Psoas muscle (tissue), 8 donors: ENCODE measurements around the gene IGFBP7. TPM values are rescaled to one million over a fixed set of nuclear protein-coding genes. Genes with fewer than 3 reads are reported as not detected.

Source experiments
- ATAC-seq, 4 donors: fragments of 200-7000 bp; cut with Tn5 transposase; one replicate each; pipeline ENCODE4 v1.9.1; 2020; ENCODE audit warnings: moderate library complexity in 3 of 4, mild to moderate bottlenecking in 2 of 4
- DNase-seq, 2 donors: peaks; one replicate each; pipeline ENCODE4 v3.0.0-alpha.2; 2020
- H3K27ac ChIP-seq: fragments of 200-600 bp; one replicate; pipeline ENCODE4 v1.8.0; 2022
- H3K27me3 ChIP-seq, 3 donors: fragments of 200-600 bp in 1 of 3; one replicate each; pipeline versions ENCODE4 v1.6.1 to v1.8.0; 2013 to 2022; ENCODE audit warnings: low read length in 2 of 3, mild to moderate bottlenecking in 2 of 3, moderate library complexity in 1 of 3; ENCODE audit not compliant: insufficient read depth in 3 of 3
- H3K36me3 ChIP-seq, 2 donors: fragments of 200-600 bp in 1 of 2; one replicate each; pipeline versions ENCODE4 v1.6.1 to v1.8.0; 2013 to 2022; ENCODE audit warnings: low read depth in 1 of 2, mild to moderate bottlenecking in 1 of 2, moderate library complexity in 1 of 2; ENCODE audit not compliant: insufficient read depth in 1 of 2
- H3K4me1 ChIP-seq: fragments of 200-600 bp; one replicate; pipeline ENCODE4 v1.8.0; 2022
- H3K4me3 ChIP-seq: fragments of 200-600 bp; one replicate; pipeline ENCODE4 v1.8.0; 2022; ENCODE audit warnings: mild to moderate bottlenecking
- H3K9me3 ChIP-seq: fragments of 200-600 bp; one replicate; pipeline ENCODE4 v1.8.0; 2022
- CTCF ChIP-seq: fragments of 200-600 bp; IDR thresholded peaks from one replicate; pipeline ENCODE4 v1.8.0; 2022; ENCODE audit warnings: antibody characterized with exemption
- WGBS, 3 donors: extraction: QIAGEN DNeasy Blood & Tissue Kit; methylation state at CpG; one replicate each; pipeline versions ENCODE4 v1.1.6 to v1.1.7; 2013; 5-methylcytosine and 5-hydroxymethylcytosine counted together
- intact Hi-C, 2 donors: fragments of 100-400 bp; cut with DNase I; formaldehyde crosslinking; loops; one replicate each; pipeline versions ENCODE4 v1.11.0 to v1.14.2; 2022
- polyA plus RNA-seq, 3 donors: library from polyadenylated mRNA; stranded (reverse); fragments of 200-250 nt; gene quantifications; one replicate each; pipeline ENCODE4 v1.2.3, GENCODE V29; 2013
- total RNA-seq, 4 donors: library from RNA; stranded (reverse); fragmentation: NEBNext Ultra II Directional in 2 of 4; extraction: Animal tissue kit (Norgen Biotek cat#: 25700) in 2 of 4; gene quantifications; one replicate each; pipeline versions ENCODE4 v1.2.1 to v1.2.4, GENCODE V29; 2021 to 2023
- donor health status: healthy with polysubstance abuse.
- donor health status: DM: no; HTN: no; CAD: no; lungs with moderate emphysema.
- donor health status: Bipolar disorder and iron deficiency.
- donor health status: healthy.
- donor health status: DM: yes; HTN: yes; CAD: no.
- donor health status: DM: no; HTN: no; CAD: no.
- donor health status: DM: no; HTN: no; CAD: no.
- donor health status: DM: yes; HTN: yes; CAD: no.

IGFBP7 gene
- total and polyA plus RNA-seq, 7 donors, result 82.4 to 175 (median 99.7) TPM

DNA sequence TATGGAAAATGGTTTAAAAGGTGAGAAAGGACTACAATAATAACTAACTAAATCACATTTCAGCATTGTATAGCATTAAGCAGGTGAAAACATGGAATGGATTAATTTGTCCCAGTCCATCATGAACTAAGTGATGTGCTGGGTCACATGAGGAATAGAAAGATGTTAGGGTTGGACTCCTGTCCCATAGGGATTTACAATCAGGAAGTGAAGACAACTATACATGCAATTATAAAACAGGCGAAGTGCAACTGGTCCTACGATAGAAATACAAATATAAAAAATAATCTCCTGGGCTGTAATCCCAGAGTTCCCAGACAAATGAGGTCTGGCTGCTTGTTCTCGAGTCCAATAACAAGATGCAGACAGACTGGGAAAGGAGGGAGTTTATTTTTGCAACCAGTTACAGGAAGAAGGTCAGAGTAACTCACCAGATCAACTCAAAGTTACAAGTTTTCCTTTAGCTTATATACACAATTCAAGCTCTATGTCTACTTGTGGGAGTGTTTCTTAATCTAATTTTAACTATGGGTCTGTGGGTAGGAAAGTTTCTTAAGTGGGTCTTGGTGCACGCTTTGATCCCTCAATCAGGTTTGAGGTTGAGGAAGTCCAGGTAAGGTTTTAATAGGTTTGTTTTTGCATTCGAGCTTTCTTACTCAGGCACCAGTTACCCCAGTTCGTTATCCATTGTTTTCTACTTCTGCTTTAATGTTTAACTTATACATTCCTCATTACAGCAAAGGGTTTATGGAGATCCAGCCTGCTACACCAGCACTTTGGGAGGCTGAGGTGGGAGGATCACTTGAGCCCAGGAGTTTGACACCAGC lies 50.1 kb downstream of the IGFBP7 start:
- no peak overlapping the region for H3K4me3 ChIP-seq
- TF ChIP-seq CTCF, result no peak
- no peaks in the 10 kb centered on the region for H3K36me3 ChIP-seq
- H3K4me1 ChIP-seq, result no peaks in the 10 kb centered on the region
- no peaks in the 10 kb centered on the region for H3K9me3 ChIP-seq
- intact Hi-C loops, result no loop called here
- H3K27ac ChIP-seq, result no peak overlapping the region
- DNase-seq (no peak), ATAC-seq (no peak)
- 72 to 76% (median 74%) methylated on average over 6 of the region's 6 CpGs for WGBS, 3 donors
- H3K27me3 ChIP-seq, result no peaks in the 10 kb centered on the region

DNA sequence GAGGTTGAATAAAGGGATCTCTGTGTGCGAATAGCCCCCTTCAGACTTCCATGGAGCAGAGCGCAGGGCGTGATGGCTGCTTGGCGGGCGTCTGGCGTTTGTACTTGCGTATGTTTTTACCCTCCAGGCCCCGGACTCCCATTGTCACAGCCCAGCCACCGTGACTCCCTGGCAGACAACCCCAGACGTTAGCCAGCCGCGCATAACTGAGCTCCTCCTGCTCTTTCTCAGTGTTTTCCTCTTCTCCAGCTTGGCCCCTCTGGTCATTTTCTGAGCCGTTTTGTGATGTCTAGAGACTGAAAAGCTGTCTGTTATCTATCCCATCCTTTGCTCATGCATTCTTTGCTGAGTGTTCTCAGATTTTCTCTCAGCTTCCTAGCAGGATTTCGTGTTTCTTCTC lies 54.3 kb downstream of the IGFBP7 start:
- intact Hi-C loops, result no loop called here
- Histone ChIP-seq H3K4me1 (no peaks in the 10 kb centered on the region), H3K4me3 (no peak overlapping the region), H3K27ac (no peak overlapping the region), H3K27me3 (no peaks in the 10 kb centered on the region), H3K36me3 (no peaks in the 10 kb centered on the region), H3K9me3 (no peaks in the 10 kb centered on the region)
- DNase-seq (no peak), ATAC-seq (no peak)
- no peak for TF ChIP-seq CTCF
- WGBS, 3 donors, result 64 to 68% (median 66%) methylated on average over 14 of the region's 14 CpGs

- Histone ChIP-seq H3K27me3 (no peaks in the 10 kb centered on the region), H3K4me3 (no peak overlapping the region), H3K27ac (no peak overlapping the region), H3K4me1 (no peaks in the 10 kb centered on the region), H3K9me3 (no peaks in the 10 kb centered on the region), H3K36me3 (no peaks in the 10 kb centered on the region)
- DNase-seq (no peak), ATAC-seq (no peak)
- TF ChIP-seq CTCF, result no peak
- WGBS, 3 donors, result 43 to 76% (median 71%) methylated on average over 5 of the region's 5 CpGs
- intact Hi-C loops, result no loop called here
These were observed 56.7 kb downstream of the IGFBP7 start for GRCh38 chr4:57053508-57053907.

DNA sequence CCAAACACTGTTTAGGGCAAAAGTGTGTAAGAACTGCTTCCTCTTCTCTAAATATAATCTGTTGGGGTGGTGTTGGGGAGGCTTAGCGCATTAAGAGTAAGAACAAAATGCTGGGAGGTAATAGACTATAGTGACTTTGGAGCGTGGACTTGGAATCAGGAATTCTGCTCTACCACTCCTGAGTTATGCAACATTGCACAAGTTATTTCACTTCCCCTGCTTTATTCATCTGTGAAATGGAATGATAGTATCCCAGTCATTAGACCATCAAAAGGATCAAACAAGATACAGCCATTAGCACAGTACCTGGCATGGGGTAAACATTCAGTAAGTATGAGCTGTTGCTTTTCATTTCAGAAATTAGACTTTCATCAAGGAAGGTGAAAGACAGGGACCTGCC lies 58.7 kb downstream of the IGFBP7 start:
- Histone ChIP-seq H3K27me3 (no peaks in the 10 kb centered on the region), H3K27ac (peak overlapping the region; percentile 36), H3K9me3 (no peaks in the 10 kb centered on the region), H3K36me3 (no peaks in the 10 kb centered on the region), H3K4me1 (no peaks in the 10 kb centered on the region), H3K4me3 (no peak overlapping the region)
- no peak for TF ChIP-seq CTCF
- intact Hi-C loops, result no loop called here
- no peak for DNase-seq
- WGBS, 3 donors, result 72 to 88% (median 80%) methylated on average over 2 of the region's 2 CpGs
- ATAC-seq, result no peak

- no peak for TF ChIP-seq CTCF
- Histone ChIP-seq H3K4me1 (no peaks in the 10 kb centered on the region), H3K27me3 (no peaks in the 10 kb centered on the region), H3K9me3 (no peaks in the 10 kb centered on the region), H3K36me3 (no peaks in the 10 kb centered on the region), H3K4me3 (no peak overlapping the region), H3K27ac (peak overlapping the region; percentile 36)
- 35 to 41% (median 39%) methylated on average over 3 of the region's 3 CpGs for WGBS, 3 donors
- DNase-seq (no peak), ATAC-seq (peak in 1 of 4 donors; percentile 35)
- intact Hi-C loops, result no loop called here
These were observed 59.1 kb downstream of the IGFBP7 start for GRCh38 chr4:57051095-57051494.
